ENCODE measurements around the gene HDAC4. TPM values are rescaled to one million over a fixed set of nuclear protein-coding genes. Genes with fewer than 3 reads are reported as not detected.

HDAC4 gene
- total and polyA plus RNA-seq, 2 of the 4 experiments (the other 2 are of a cell fraction) = 4.1 to 7.2 TPM

DNA sequence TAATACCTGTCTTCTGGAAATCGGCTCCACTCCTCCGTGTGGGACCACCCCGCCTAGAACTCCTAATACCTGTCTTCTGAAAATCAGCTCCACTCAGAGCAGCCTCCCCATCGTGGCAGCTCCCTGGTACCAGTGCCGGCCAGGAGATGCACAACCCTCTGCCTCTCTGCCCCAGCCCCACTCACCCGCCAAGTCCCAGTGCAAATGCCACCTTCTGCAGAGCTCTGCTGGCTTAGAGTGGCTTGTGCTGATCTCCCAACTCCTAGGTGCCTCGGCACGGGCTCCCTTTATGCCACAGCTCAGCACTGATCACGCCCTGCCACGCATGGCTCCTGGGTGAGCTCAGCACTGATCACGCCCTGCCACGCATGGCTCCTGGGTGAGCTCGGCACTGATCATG is 258.5 kb downstream of the HDAC4 start:
- H3K27ac ChIP-seq (ENCODE audit: insufficient read depth, low read length) = no peak overlapping the region
- intact Hi-C loops (cut with micrococcal nuclease) (loop anchor here (5.0 kb wide), 1 partner anchor 850 kb away; no protein-coding TSS in a partner anchor), dilution Hi-C loops (cut with HindIII; ENCODE audit: low sequenced_read_pairs, unreplicated experiment) (no loop called here), in situ Hi-C loops (cut with MboI; ENCODE audit: low sequenced_read_pairs) (loop anchor here (25.0 kb wide), 1 partner anchor 845 kb away; no protein-coding TSS in a partner anchor)
- no peak overlapping the region for H2AFZ ChIP-seq (replicated peaks; ENCODE audit: low read length, poor library complexity)
- H3K4ac ChIP-seq (ENCODE audit: low read depth, low read length) = no peak overlapping the region
- CTCF ChIA-PET = interaction anchor here (0.5 kb wide), 1 partner anchor 19 kb away, joined by 3 read pairs; no protein-coding TSS in a partner anchor
- H2BK15ac ChIP-seq (ENCODE audit: low read depth, low read length) = no peak overlapping the region
- H3K14ac ChIP-seq (replicated peaks; ENCODE audit: low read depth, low read length) = no peak overlapping the region
- WGBS, 2 experiments (ENCODE audit: extremely low coverage in 2 of 2, insufficient read length in 1 of 2) = 100% methylated on average over 6 of the region's 13 CpGs; no CpG with 5 or more reads in 1 of the 2 experiments
- H3K36me3 ChIP-seq (ENCODE audit: control insufficient read depth, insufficient read depth, low read length) = peaks cover 72% of the 10 kb centered on the region
- no peak overlapping the region for H3K4me2 ChIP-seq (ENCODE audit: low read depth, low read length)
- TF ChIP-seq NFE2L2 (IDR thresholded peaks at IDR 0.05; ENCODE audit: low read depth, low read length) (no peak), MAFK (IDR thresholded peaks at IDR 0.05; ENCODE audit: low read depth, low read length) (no peak), MAZ (IDR thresholded peaks at IDR 0.05; ENCODE audit: borderline replicate concordance, low read depth, low read length) (no peak), ELK1 (IDR thresholded peaks at IDR 0.05; ENCODE audit: borderline replicate concordance, low read depth, low read length) (no peak), CEBPB (IDR thresholded peaks at IDR 0.05; ENCODE audit: low read depth, low read length) (no peak), BHLHE40 (IDR thresholded peaks at IDR 0.05; ENCODE audit: low read depth, low read length) (no peak), CTCF (conservative IDR thresholded peaks at IDR 0.05; ENCODE audit: low read depth, low read length) (no peak), CHD1 (IDR thresholded peaks at IDR 0.05; ENCODE audit: low read depth, low read length) (no peak), RAD21 (IDR thresholded peaks at IDR 0.05; ENCODE audit: low read length) (no peak)
- TF ChIP-seq, protein P1, sequence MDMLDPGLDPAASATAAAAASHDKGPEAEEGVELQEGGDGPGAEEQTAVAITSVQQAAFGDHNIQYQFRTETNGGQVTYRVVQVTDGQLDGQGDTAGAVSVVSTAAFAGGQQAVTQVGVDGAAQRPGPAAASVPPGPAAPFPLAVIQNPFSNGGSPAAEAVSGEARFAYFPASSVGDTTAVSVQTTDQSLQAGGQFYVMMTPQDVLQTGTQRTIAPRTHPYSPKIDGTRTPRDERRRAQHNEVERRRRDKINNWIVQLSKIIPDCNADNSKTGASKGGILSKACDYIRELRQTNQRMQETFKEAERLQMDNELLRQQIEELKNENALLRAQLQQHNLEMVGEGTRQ (IDR thresholded peaks at IDR 0.05; ENCODE audit: low read depth, low read length) = no peak
- peaks cover 3% of the 10 kb centered on the region for H4K20me1 ChIP-seq (ENCODE audit: insufficient read depth, low read length)
- no peak overlapping the region for H2AK5ac ChIP-seq (ENCODE audit: low read depth, low read length)
- no peak overlapping the region for H4K5ac ChIP-seq (ENCODE audit: low read depth, low read length)
- H3K56ac ChIP-seq (ENCODE audit: extremely low read depth, insufficient read depth, low read length) = no peak overlapping the region
- DNase-seq (no peak), ATAC-seq (ENCODE audit: low read depth) (no peak)
- no peak overlapping the region for H2AK9ac ChIP-seq (replicated peaks; ENCODE audit: low read depth, low read length, poor library complexity)
- no peaks in the 10 kb centered on the region for H3K9me3 ChIP-seq (ENCODE audit: control insufficient read depth, insufficient read depth, low read length)
- no peak overlapping the region for H3K4me3 ChIP-seq (ENCODE audit: insufficient read depth, low read depth, low read length)
- no peak overlapping the region for H3K23ac ChIP-seq (ENCODE audit: low read depth, low read length)
- no peaks in the 10 kb centered on the region for H3K27me3 ChIP-seq (ENCODE audit: control insufficient read depth, insufficient read depth, low read length)
- H3K9me1 ChIP-seq (ENCODE audit: insufficient read depth, low read length) = 0 out of 2 replicates have a peak, but pooled peaks cover 3% of the 10 kb centered on the region
- BruUV-seq (replicated peaks) = no TSS peak
- H3K9ac ChIP-seq (ENCODE audit: low read depth, low read length) = no peak overlapping the region
- no peak overlapping the region for H2BK5ac ChIP-seq (ENCODE audit: low read depth, low read length, poor library complexity, severe bottlenecking)
- POLR2A ChIA-PET (ENCODE audit: unreplicated experiment) = no interaction called here
- no peaks in the 10 kb centered on the region for H3K79me1 ChIP-seq (ENCODE audit: low read depth in 1 of 2, low read length in 2 of 2)
- no peaks in the 10 kb centered on the region for H3K4me1 ChIP-seq (ENCODE audit: control insufficient read depth, insufficient read depth, low read length)
- H3K18ac ChIP-seq (ENCODE audit: low read depth, low read length) = no peak overlapping the region
- no peak overlapping the region for H2BK120ac ChIP-seq (ENCODE audit: low read depth, low read length)
- H2BK20ac ChIP-seq (ENCODE audit: low read depth, low read length) = no peak overlapping the region
- H4K91ac ChIP-seq (ENCODE audit: insufficient read depth, low read depth, low read length) = no peak overlapping the region
- no peak overlapping the region for H4K8ac ChIP-seq (ENCODE audit: low read depth in 2 of 2, low read length in 2 of 2)

Measured in IMR-90 (cell line).